ENCODE data around the gene TNRC6C. TPM values are rescaled to one million over a fixed set of nuclear protein-coding genes. Genes with fewer than 3 reads are reported as not detected.

Gene TNRC6C
- total and polyA plus RNA-seq, 2 of the 13 experiments (the other 11 are each of a cell fraction or from before 2014, with no cell fraction given): 0.66 to 4.9 TPM

DNA sequence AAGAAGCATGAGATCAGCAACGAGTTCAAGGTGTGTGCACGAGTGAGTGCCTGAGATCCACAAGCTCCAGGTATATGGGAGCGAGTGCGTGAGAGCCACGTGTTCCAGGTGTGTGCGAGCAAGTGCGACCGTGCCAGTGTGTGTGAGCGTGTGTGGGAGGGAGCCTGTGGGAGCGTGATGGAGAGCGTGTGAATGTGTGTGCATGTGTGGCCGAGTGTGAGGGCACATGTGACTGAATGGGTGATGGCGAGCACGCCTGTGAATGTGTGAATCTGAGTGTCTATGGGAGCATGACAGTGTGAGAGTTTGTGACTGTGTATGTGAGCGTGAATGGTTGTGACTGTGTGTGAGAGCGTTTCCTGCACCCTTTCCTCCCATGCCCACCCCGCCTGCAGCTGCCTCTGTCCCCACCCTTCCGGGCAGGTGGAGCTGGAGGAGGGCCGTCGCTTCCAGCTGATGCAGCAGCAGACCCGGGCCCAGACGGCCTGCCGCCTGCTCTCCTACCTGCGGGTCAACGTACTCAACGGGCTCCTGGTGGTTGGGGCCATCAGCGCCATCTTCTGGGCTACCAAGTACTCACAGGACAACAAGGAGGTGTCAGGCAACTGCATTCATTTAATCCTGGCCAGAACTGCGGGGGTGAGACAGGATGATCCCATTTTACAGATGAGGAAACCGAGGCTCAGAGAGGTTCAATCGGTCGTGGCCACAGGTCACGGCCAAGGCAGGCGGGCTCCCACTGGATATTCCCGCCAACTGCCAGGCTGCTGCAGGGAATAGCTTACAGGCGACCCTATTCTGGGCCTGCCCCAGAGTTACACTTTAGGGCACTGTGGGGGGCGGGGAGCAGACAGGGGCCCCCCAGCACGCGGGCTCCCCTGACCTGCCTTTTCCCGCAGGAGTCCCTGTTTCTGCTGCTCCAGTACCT, 175.7 kb downstream of the TNRC6C start (continued):
- TF ChIP-seq ZFYVE20 (CRISPR knock-in tag; IDR thresholded peaks at IDR 0.05; ENCODE audit: borderline replicate concordance, low read depth) (no peak), ZNF124 (CRISPR knock-in tag; IDR thresholded peaks at IDR 0.05) (peak; percentile 55; the same call in 1 of the 2 replicates), LRRFIP1 (CRISPR knock-in tag; conservative IDR thresholded peaks at IDR 0.05) (no peak), SYNCRIP (IDR thresholded peaks at IDR 0.05; ENCODE audit: insufficient read depth, low read depth, low read length) (no peak), JUNB (CRISPR knock-in tag; IDR thresholded peaks at IDR 0.05; ENCODE audit: borderline replicate concordance) (no peak), ELF3 (CRISPR knock-in tag; IDR thresholded peaks at IDR 0.05) (peak; percentile 23; the same call in 1 of the 2 replicates), SETDB1 (CRISPR knock-in tag; IDR thresholded peaks at IDR 0.05; ENCODE audit: borderline replicate concordance) (no peak), TARDBP (CRISPR knock-in tag; IDR thresholded peaks at IDR 0.05) (no peak), ZNF660 (CRISPR knock-in tag; IDR thresholded peaks at IDR 0.05; ENCODE audit: borderline replicate concordance, low read depth) (no peak), HIVEP1 (CRISPR knock-in tag; IDR thresholded peaks at IDR 0.05) (peak; percentile 23; the same call in 1 of the 2 replicates), STAT5B (CRISPR knock-in tag; IDR thresholded peaks at IDR 0.05) (no peak), ZNF749 (CRISPR knock-in tag; IDR thresholded peaks at IDR 0.05; ENCODE audit: borderline replicate concordance) (no peak), ZFP36 (IDR thresholded peaks at IDR 0.05; ENCODE audit: borderline replicate concordance, low read depth, low read length, partially characterized antibody) (no peak), RNF2 (conservative IDR thresholded peaks at IDR 0.05; ENCODE audit: low read depth) (no peak), ZBTB34 (CRISPR knock-in tag; IDR thresholded peaks at IDR 0.05) (no peak), TGIF2 (CRISPR knock-in tag; IDR thresholded peaks at IDR 0.05) (no peak)
- TF ChIP-seq, protein P1, sequence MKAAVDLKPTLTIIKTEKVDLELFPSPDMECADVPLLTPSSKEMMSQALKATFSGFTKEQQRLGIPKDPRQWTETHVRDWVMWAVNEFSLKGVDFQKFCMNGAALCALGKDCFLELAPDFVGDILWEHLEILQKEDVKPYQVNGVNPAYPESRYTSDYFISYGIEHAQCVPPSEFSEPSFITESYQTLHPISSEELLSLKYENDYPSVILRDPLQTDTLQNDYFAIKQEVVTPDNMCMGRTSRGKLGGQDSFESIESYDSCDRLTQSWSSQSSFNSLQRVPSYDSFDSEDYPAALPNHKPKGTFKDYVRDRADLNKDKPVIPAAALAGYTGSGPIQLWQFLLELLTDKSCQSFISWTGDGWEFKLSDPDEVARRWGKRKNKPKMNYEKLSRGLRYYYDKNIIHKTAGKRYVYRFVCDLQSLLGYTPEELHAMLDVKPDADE (CRISPR knock-in tag; IDR thresholded peaks at IDR 0.05): no peak
- TF ChIP-seq, protein P2, sequence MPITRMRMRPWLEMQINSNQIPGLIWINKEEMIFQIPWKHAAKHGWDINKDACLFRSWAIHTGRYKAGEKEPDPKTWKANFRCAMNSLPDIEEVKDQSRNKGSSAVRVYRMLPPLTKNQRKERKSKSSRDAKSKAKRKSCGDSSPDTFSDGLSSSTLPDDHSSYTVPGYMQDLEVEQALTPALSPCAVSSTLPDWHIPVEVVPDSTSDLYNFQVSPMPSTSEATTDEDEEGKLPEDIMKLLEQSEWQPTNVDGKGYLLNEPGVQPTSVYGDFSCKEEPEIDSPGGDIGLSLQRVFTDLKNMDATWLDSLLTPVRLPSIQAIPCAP (CRISPR knock-in tag; IDR thresholded peaks at IDR 0.05; ENCODE audit: low read depth): no peak
- TF ChIP-seq, protein P3, sequence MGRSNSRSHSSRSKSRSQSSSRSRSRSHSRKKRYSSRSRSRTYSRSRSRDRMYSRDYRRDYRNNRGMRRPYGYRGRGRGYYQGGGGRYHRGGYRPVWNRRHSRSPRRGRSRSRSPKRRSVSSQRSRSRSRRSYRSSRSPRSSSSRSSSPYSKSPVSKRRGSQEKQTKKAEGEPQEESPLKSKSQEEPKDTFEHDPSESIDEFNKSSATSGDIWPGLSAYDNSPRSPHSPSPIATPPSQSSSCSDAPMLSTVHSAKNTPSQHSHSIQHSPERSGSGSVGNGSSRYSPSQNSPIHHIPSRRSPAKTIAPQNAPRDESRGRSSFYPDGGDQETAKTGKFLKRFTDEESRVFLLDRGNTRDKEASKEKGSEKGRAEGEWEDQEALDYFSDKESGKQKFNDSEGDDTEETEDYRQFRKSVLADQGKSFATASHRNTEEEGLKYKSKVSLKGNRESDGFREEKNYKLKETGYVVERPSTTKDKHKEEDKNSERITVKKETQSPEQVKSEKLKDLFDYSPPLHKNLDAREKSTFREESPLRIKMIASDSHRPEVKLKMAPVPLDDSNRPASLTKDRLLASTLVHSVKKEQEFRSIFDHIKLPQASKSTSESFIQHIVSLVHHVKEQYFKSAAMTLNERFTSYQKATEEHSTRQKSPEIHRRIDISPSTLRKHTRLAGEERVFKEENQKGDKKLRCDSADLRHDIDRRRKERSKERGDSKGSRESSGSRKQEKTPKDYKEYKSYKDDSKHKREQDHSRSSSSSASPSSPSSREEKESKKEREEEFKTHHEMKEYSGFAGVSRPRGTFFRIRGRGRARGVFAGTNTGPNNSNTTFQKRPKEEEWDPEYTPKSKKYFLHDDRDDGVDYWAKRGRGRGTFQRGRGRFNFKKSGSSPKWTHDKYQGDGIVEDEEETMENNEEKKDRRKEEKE (IDR thresholded peaks at IDR 0.05): no peak
